GM12878 (cell line): Measurements from ENCODE around the gene TAF4. TPM values are rescaled to one million over a fixed set of nuclear protein-coding genes. Genes with fewer than 3 reads are reported as not detected.

Experiments
- ATAC-seq: fragments of 200-7000 bp; cut with Tn5 transposase; 3 replicates; pipeline ENCODE4 v1.9.1; 2020; ENCODE audit warnings: mild to moderate bottlenecking, moderate library complexity
- BruUV-seq: library from RNA; stranded (reverse); fragments of 400-500 nt; replicated peaks from 2 replicates; lab custom pipeline; 2021; lab: Mats Ljungman, UMichigan
- CTCF ChIA-PET: fragments of 300-600 bp; sonication (Branson Sonifier 250); formaldehyde crosslinking; extraction: SDS; loops from one replicate; lab custom pipeline; 2021; ENCODE audit warnings: inconsistent platforms; lab: Yijun Ruan, JAX
- POLR2A ChIA-PET: fragments of 350-600 bp; formaldehyde crosslinking; extraction: SDS; loops from one replicate; lab custom pipeline; 2021; ENCODE audit warnings: inconsistent platforms; lab: Charles Lee
- RAD21 ChIA-PET: fragments of 300-600 bp; sonication (Branson Sonifier 250); formaldehyde crosslinking; loops from one replicate; lab custom pipeline; 2023; ENCODE audit warnings: antibody characterized with exemption; ENCODE audit not compliant: unreplicated experiment; lab: Charles Lee
- SMC1A ChIA-PET: fragments of 300-600 bp; sonication (Branson Sonifier 250); formaldehyde crosslinking; loops from one replicate; lab custom pipeline; 2023; ENCODE audit not compliant: unreplicated experiment, uncharacterized antibody; lab: Charles Lee
- DNase-seq: peaks from one replicate; pipeline ENCODE4 v3.0.0-alpha.2; 2011; ENCODE audit warnings: low read depth, low spot score
- FAIRE-seq: peaks from 3 replicates; lab custom pipeline; 2011; peaks lifted over from hg19 to GRCh38; lab: Jason Lieb, UNC
- H2AFZ ChIP-seq: 2 replicates; pipeline ENCODE4 v1.6.0; 2011; ENCODE audit warnings: low read depth, low read length, control low read depth; ENCODE audit not compliant: control insufficient read depth
- H3K27ac ChIP-seq: 2 replicates; pipeline ENCODE4 v1.5.1; 2011; ENCODE audit warnings: control low read depth; ENCODE audit not compliant: control insufficient read depth, insufficient read depth
- H3K27me3 ChIP-seq, 2 experiments: replicated peaks in 1 of 2; 2 replicates each; pipeline versions ENCODE4 v1.6.0 to v1.6.1; 2011; ENCODE audit warnings: low read length in 1 of 2; ENCODE audit not compliant: control insufficient read depth in 2 of 2, insufficient read depth in 2 of 2
- H3K36me3 ChIP-seq, 2 experiments: 2 replicates each; pipeline ENCODE4 v1.5.1; 2011; ENCODE audit warnings: low read length in 1 of 2; ENCODE audit not compliant: control insufficient read depth in 2 of 2, insufficient read depth in 2 of 2
- H3K4me1 ChIP-seq: 2 replicates; pipeline ENCODE4 v1.6.1; 2011; ENCODE audit warnings: mild to moderate bottlenecking, low read length, moderate library complexity, mixed read lengths; ENCODE audit not compliant: control insufficient read depth, insufficient read depth
- H3K4me2 ChIP-seq: 2 replicates; pipeline ENCODE4 v1.6.0; 2011; ENCODE audit warnings: control low read depth; ENCODE audit not compliant: control insufficient read depth, insufficient read depth
- H3K4me3 ChIP-seq: fragments of 200-600 bp; sonication (generic); 2 replicates; pipeline ENCODE4 v1.5.1; 2016
- H3K79me2 ChIP-seq: 2 replicates; pipeline ENCODE4 v1.6.0; 2011; ENCODE audit warnings: low read length; ENCODE audit not compliant: control insufficient read depth, insufficient read depth
- H3K9ac ChIP-seq: 2 replicates; pipeline ENCODE4 v1.8.0; 2011; ENCODE audit warnings: low read length, control low read depth, mixed read lengths; ENCODE audit not compliant: control insufficient read depth, insufficient read depth
- H3K9me3 ChIP-seq: replicated peaks from 3 replicates; pipeline ENCODE4 v1.5.1; 2011; ENCODE audit warnings: mild to moderate bottlenecking, low read length; ENCODE audit not compliant: control insufficient read depth, insufficient read depth
- H4K20me1 ChIP-seq: 2 replicates; pipeline ENCODE4 v1.6.0; 2011; ENCODE audit not compliant: control insufficient read depth, insufficient read depth
- BCLAF1 ChIP-seq: fragments of 450-650 bp; IDR thresholded peaks from 2 replicates; pipeline ENCODE4 v1.6.1; 2017; ENCODE audit warnings: antibody characterized with exemption, mild to moderate bottlenecking, moderate library complexity
- CREB1 ChIP-seq: IDR thresholded peaks from 2 replicates; pipeline ENCODE4 v1.6.1; 2012; ENCODE audit warnings: low read depth, mild to moderate bottlenecking, inconsistent platforms
- CREM ChIP-seq: IDR thresholded peaks from 2 replicates; pipeline ENCODE4 v1.6.1; 2014; ENCODE audit warnings: antibody characterized with exemption, low read depth
- ETV6 ChIP-seq, 2 experiments: fragments of 450-650 bp in 1 of 2; IDR thresholded peaks in 1 of 2; conservative IDR thresholded peaks in 1 of 2; 2 replicates each; pipeline ENCODE4 v1.6.1; 2014; ENCODE audit warnings: antibody characterized with exemption in 1 of 2, borderline replicate concordance in 1 of 2, low read depth in 1 of 2, mild to moderate bottlenecking in 1 of 2, moderate library complexity in 1 of 2
- FOXK2 ChIP-seq: fragments of 450-650 bp; IDR thresholded peaks from 2 replicates; pipeline ENCODE4 v1.6.1; 2017; ENCODE audit warnings: mild to moderate bottlenecking, moderate library complexity
- HDGF ChIP-seq: fragments of 450-650 bp; IDR thresholded peaks from 2 replicates; pipeline ENCODE4 v1.6.1; 2016; ENCODE audit warnings: antibody characterized with exemption
- JUNB ChIP-seq: IDR thresholded peaks from 2 replicates; pipeline ENCODE4 v1.6.1; 2016; ENCODE audit warnings: antibody characterized with exemption, mild to moderate bottlenecking
- MAX ChIP-seq: IDR thresholded peaks from 2 replicates; pipeline ENCODE4 v1.6.1; 2012; ENCODE audit warnings: low read depth, low read length, improper control_type of control experiment
- MEF2B ChIP-seq: fragments of 450-650 bp; IDR thresholded peaks from 2 replicates; pipeline ENCODE4 v1.6.1; 2018; ENCODE audit warnings: mild to moderate bottlenecking, moderate library complexity; ENCODE audit not compliant: partially characterized antibody, poor library complexity, severe bottlenecking
- MLLT1 ChIP-seq: fragments of 450-650 bp; IDR thresholded peaks from 2 replicates; pipeline ENCODE4 v1.6.1; 2016; ENCODE audit warnings: mild to moderate bottlenecking
- MXI1 ChIP-seq: fragments of 150-350 bp; IDR thresholded peaks from 2 replicates; pipeline ENCODE4 v1.6.1; 2011; ENCODE audit warnings: low read depth, mild to moderate bottlenecking, inconsistent platforms, low read length, improper control_type of control experiment
- PAX5 ChIP-seq: IDR thresholded peaks from 2 replicates; pipeline ENCODE4 v1.6.1; 2011; ENCODE audit warnings: low read depth, low read length, borderline replicate concordance
- RCOR1 ChIP-seq: conservative IDR thresholded peaks from 2 replicates; pipeline ENCODE4 v1.6.1; 2012; ENCODE audit warnings: low read depth, low read length, improper control_type of control experiment
- RUNX3 ChIP-seq: IDR thresholded peaks from 2 replicates; pipeline ENCODE4 v1.6.1; 2012; ENCODE audit warnings: low read length, inconsistent platforms
- SIX5 ChIP-seq: IDR thresholded peaks from 2 replicates; pipeline ENCODE4 v1.6.1; 2011; ENCODE audit warnings: mild to moderate bottlenecking, low read depth, low read length, moderate library complexity; ENCODE audit not compliant: severe bottlenecking
- SMARCA5 ChIP-seq: fragments of 450-650 bp; IDR thresholded peaks from 2 replicates; pipeline ENCODE4 v1.6.1; 2017; ENCODE audit warnings: mild to moderate bottlenecking
- ZBED1 ChIP-seq: IDR thresholded peaks from 2 replicates; pipeline ENCODE4 v1.6.1; 2016; ENCODE audit warnings: borderline replicate concordance
- WGBS: methylation state at CpG from one replicate; pipeline ENCODE4 v1.1.6; 2016; ENCODE audit warnings: low lambda C conversion rate; ENCODE audit not compliant: insufficient replicate concordance, insufficient coverage; ENCODE audit errors: missing lambda C conversion rate; 5-methylcytosine and 5-hydroxymethylcytosine counted together
- in situ Hi-C: fragments of 300-500 bp; cut with MboI; formaldehyde crosslinking; loops from 9 replicates; pipeline ENCODE4 v1.14.3; 2018; ENCODE audit warnings: mixed read lengths
- intact Hi-C: fragments of 100-400 bp; cut with micrococcal nuclease; formaldehyde crosslinking; loops from one replicate; pipeline ENCODE4 v1.14.2; 2022; ENCODE audit not compliant: unreplicated experiment
- polyA plus RNA-seq, 11 experiments: library from polyadenylated mRNA; depleted of rRNA in 4 of 11; unstranded in 6 of 11; stranded (reverse) in 5 of 11; fragments of >200 nt; fragmentation: Nextera tagmentation in 4 of 11; fragmentation: Illumina TruSeq in 1 of 11; extraction: Ambion mirVana in 4 of 11; extraction: Trizol in 1 of 11; gene quantifications; 1 replicate in 1 of 11; 2 replicates in 10 of 11; pipeline versions ENCODE4 v1.2.1 to v1.2.3, GENCODE V29; 2011 to 2016; ENCODE audit warnings: inconsistent platforms in 2 of 11, missing spikeins in 2 of 11, low read depth in 1 of 11
- total RNA-seq, 4 experiments: library from RNA; depleted of rRNA in 3 of 4; stranded (reverse); fragments of >200 nt in 3 of 4; fragmentation: Illumina TruSeq in 1 of 4; extraction: Trizol in 1 of 4; gene quantifications; 2 replicates each; pipeline versions ENCODE4 v1.2.1 to v1.2.3, GENCODE V29; 2013 to 2021
- TF ChIP-seq, protein P1 (sequence below): fragments of 450-650 bp; IDR thresholded peaks from 2 replicates; pipeline ENCODE4 v1.6.1; 2018; ENCODE audit warnings: mild to moderate bottlenecking, low read depth, moderate library complexity; ENCODE audit not compliant: partially characterized antibody

The TAF4 gene
- total and polyA plus RNA-seq, 10 of the 15 experiments (the other 5 are each of a cell fraction or from before 2014, with no cell fraction given) = 0.39 to 16.9 (median 3.4) TPM

- H3K4me2 ChIP-seq = no peak overlapping the region
- ATAC-seq (no peak; the same call in 2 of the 3 replicates), DNase-seq (no peak), FAIRE-seq (no peak)
- WGBS = 80% methylated on average over 6 of the region's 6 CpGs
- ChIA-PET RAD21 (interaction anchor here (1.1 to 2.3 kb wide), 8 partner anchors 10 to 782 kb away, joined by 3 to 18 read pairs (median 4); partner anchors contain the start of gene LSM14B), CTCF (interaction anchor here (1.1 to 2.4 kb wide), 19 partner anchors 8 to 605 kb away, joined by 3 to 35 read pairs (median 4); partner anchors contain the start of genes LSM14B and PSMA7), SMC1A (interaction anchor here (0.7 to 1.8 kb wide), 12 partner anchors 15 to 371 kb away, joined by 3 to 14 read pairs (median 4); no protein-coding TSS in a partner anchor), POLR2A (interaction anchor here (0.7 to 1.2 kb wide), 2 partner anchors 52 to 371 kb away, joined by 3 to 4 read pairs; no protein-coding TSS in a partner anchor)
- no peaks in the 10 kb centered on the region for H3K9me3 ChIP-seq
- no peak overlapping the region for H3K4me3 ChIP-seq
- no peaks in the 10 kb centered on the region for H3K27me3 ChIP-seq
- H3K79me2 ChIP-seq = no peaks in the 10 kb centered on the region
- H4K20me1 ChIP-seq = no peaks in the 10 kb centered on the region
- H3K36me3 ChIP-seq = peaks cover 16 to 38% of the 10 kb centered on the region in 2 experiments
- no peaks in the 10 kb centered on the region for H3K4me1 ChIP-seq
- intact Hi-C loops (loop anchor here (1.0 to 10.0 kb wide), 4 partner anchors 111 to 373 kb away; partner anchors contain the start of genes LSM14B and RPS21), in situ Hi-C loops (loop anchor here (5.0 to 25.0 kb wide), 2 partner anchors 116 to 376 kb away; partner anchors contain the start of gene RPS21)
- H2AFZ ChIP-seq = no peak overlapping the region
- BruUV-seq = no TSS peak
- H3K27ac ChIP-seq = no peak overlapping the region
- no peak overlapping the region for H3K9ac ChIP-seq
- TF ChIP-seq HDGF (no peak), MEF2B (no peak), SMARCA5 (no peak), ETV6 (conservative IDR thresholded peaks at IDR 0.05 in 1 of 2, IDR thresholded peaks at IDR 0.05 in 1 of 2; ENCODE audit: borderline replicate concordance in 1 of 2, low read depth in 1 of 2) (no peak), JUNB (no peak), MXI1 (no peak), FOXK2 (no peak), MAX (no peak), ZBED1 (no peak), RCOR1 (no peak), CREM (no peak), PAX5 (no peak), SIX5 (no peak), BCLAF1 (no peak), MLLT1 (no peak), CREB1 (no peak), RUNX3 (no peak)
- TF ChIP-seq, protein P1, sequence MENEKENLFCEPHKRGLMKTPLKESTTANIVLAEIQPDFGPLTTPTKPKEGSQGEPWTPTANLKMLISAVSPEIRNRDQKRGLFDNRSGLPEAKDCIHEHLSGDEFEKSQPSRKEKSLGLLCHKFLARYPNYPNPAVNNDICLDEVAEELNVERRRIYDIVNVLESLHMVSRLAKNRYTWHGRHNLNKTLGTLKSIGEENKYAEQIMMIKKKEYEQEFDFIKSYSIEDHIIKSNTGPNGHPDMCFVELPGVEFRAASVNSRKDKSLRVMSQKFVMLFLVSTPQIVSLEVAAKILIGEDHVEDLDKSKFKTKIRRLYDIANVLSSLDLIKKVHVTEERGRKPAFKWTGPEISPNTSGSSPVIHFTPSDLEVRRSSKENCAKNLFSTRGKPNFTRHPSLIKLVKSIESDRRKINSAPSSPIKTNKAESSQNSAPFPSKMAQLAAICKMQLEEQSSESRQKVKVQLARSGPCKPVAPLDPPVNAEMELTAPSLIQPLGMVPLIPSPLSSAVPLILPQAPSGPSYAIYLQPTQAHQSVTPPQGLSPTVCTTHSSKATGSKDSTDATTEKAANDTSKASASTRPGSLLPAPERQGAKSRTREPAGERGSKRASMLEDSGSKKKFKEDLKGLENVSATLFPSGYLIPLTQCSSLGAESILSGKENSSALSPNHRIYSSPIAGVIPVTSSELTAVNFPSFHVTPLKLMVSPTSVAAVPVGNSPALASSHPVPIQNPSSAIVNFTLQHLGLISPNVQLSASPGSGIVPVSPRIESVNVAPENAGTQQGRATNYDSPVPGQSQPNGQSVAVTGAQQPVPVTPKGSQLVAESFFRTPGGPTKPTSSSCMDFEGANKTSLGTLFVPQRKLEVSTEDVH = no peak
These were observed 54.3 kb downstream of the TAF4 start for GRCh38 chr20:62011403-62011790.
